ENCODE measurements around the gene RFC4.

Gene RFC4

GRCh38 chr3:186775999-186776398, 30.3 kb downstream of the RFC4 start:
- no peak for DNase-seq (ENCODE audit: low read depth)
- no peak for TF ChIP-seq CTCF (IDR thresholded peaks at IDR 0.05; ENCODE audit: low read depth, low read length, missing control alignments)
- no peak overlapping the region for H3K4me3 ChIP-seq (ENCODE audit: low read depth, low read length)

- no peak for TF ChIP-seq CTCF (IDR thresholded peaks at IDR 0.05; ENCODE audit: low read depth, low read length, missing control alignments)
- peak overlapping the region; percentile 38 for H3K4me3 ChIP-seq (ENCODE audit: low read depth, low read length)
- peak; percentile 66 for DNase-seq (ENCODE audit: low read depth)
Measured at GRCh38 chr3:186772701-186773417, 33.4 kb downstream of the RFC4 start.

- TF ChIP-seq CTCF (IDR thresholded peaks at IDR 0.05; ENCODE audit: low read depth, low read length, missing control alignments), result no peak
- H3K4me3 ChIP-seq (ENCODE audit: low read depth, low read length), result peak overlapping the region; percentile 38
- no peak for DNase-seq (ENCODE audit: low read depth)
Measured at GRCh38 chr3:186772281-186772694, 34.0 kb downstream of the RFC4 start.

GRCh38 chr3:186760897-186761447, 45.3 kb downstream of the RFC4 start:
- DNase-seq (ENCODE audit: low read depth), result no peak

GRCh38 chr3:186760141-186760833, 46.0 kb downstream of the RFC4 start:
- no peak for DNase-seq (ENCODE audit: low read depth)

More at GRCh38 chr3:186760897-186761447, 45.3 kb downstream of the RFC4 start:
- no peak for TF ChIP-seq CTCF (IDR thresholded peaks at IDR 0.05; ENCODE audit: low read depth, low read length, missing control alignments)
- H3K4me3 ChIP-seq (ENCODE audit: low read depth, low read length), result no peak overlapping the region

GRCh38 chr3:186759231-186759930, 46.9 kb downstream of the RFC4 start:
- no peak overlapping the region for H3K4me3 ChIP-seq (ENCODE audit: low read depth, low read length)
- no peak for TF ChIP-seq CTCF (IDR thresholded peaks at IDR 0.05; ENCODE audit: low read depth, low read length, missing control alignments)
- no peak for DNase-seq (ENCODE audit: low read depth)

More at GRCh38 chr3:186760141-186760833, 46.0 kb downstream of the RFC4 start:
- no peak overlapping the region for H3K4me3 ChIP-seq (ENCODE audit: low read depth, low read length)
- no peak for TF ChIP-seq CTCF (IDR thresholded peaks at IDR 0.05; ENCODE audit: low read depth, low read length, missing control alignments)

Data from GM12864 (cell line).